Ascending aorta (tissue), 2 donors: ENCODE data around the gene C1orf167. TPM values are rescaled to one million over a fixed set of nuclear protein-coding genes. Genes with fewer than 3 reads are reported as not detected.

Experiments
- DNase-seq, 2 donors: peaks; one replicate each; pipeline ENCODE4 v3.0.0-alpha.2; 2019; ENCODE audit warnings: low spot score in 2 of 2
- H3K27ac ChIP-seq, 2 donors: fragments of 200-600 bp; sonication (generic); one replicate each; pipeline ENCODE4 v1.5.1; 2016 to 2017; ENCODE audit warnings: mild to moderate bottlenecking in 1 of 2
- H3K27me3 ChIP-seq: fragments of 200-600 bp; sonication (generic); one replicate; pipeline ENCODE4 v1.5.1; 2017
- H3K36me3 ChIP-seq, 2 donors: fragments of 200-600 bp; sonication (generic); one replicate each; pipeline ENCODE4 v1.5.1; 2016
- H3K4me1 ChIP-seq, 2 donors: fragments of 200-600 bp; sonication (generic); one replicate each; pipeline ENCODE4 v1.5.1; 2016 to 2017; ENCODE audit warnings: mild to moderate bottlenecking in 1 of 2
- H3K4me3 ChIP-seq, 2 donors: fragments of 200-600 bp; sonication (generic); one replicate each; pipeline ENCODE4 v1.5.1; 2016 to 2017; ENCODE audit warnings: mild to moderate bottlenecking in 1 of 2
- H3K9me3 ChIP-seq, 2 donors: fragments of 200-600 bp; sonication (generic); one replicate each; pipeline ENCODE4 v1.5.1; 2016
- CTCF ChIP-seq, 3 experiments: fragments of 200-600 bp in 2 of 3; fragments of 450-650 bp in 1 of 3; sonication (generic) in 2 of 3; IDR thresholded peaks; one replicate each; pipeline ENCODE4 v1.5.1; 2016 to 2019; ENCODE audit warnings: antibody characterized with exemption in 3 of 3, mild to moderate bottlenecking in 1 of 3, moderate library complexity in 1 of 3
- intact Hi-C: fragments of 100-400 bp; cut with DNase I; formaldehyde crosslinking; loops from one replicate; pipeline ENCODE4 v1.15.1; 2023
- total RNA-seq: library from RNA; depleted of rRNA; stranded (reverse); fragments of >200 nt; gene quantifications from one replicate; pipeline ENCODE4 v1.1.0, GENCODE V29; 2016

Gene C1orf167
- total RNA-seq, 1 donor from 2014 or later: not detected

GRCh38 chr1:11806307-11806936 lies 44.4 kb downstream of the C1orf167 start:
- no peak for TF ChIP-seq CTCF (IDR thresholded peaks at IDR 0.05)
- H3K4me3 ChIP-seq: peak overlapping the region; percentile 85
- peaks cover 11 to 26% of the 10 kb centered on the region in 2 donors for H3K4me1 ChIP-seq
- intact Hi-C loops: loop anchor here (1.0 to 5.0 kb wide), 3 partner anchors 70 to 174 kb away; partner anchors contain the start of genes AGTRAP, FBXO2, FBXO44 and MFN2
- H3K27ac ChIP-seq: peak overlapping the region; percentile 97 to 99
- peaks cover 3 to 15% of the 10 kb centered on the region in 2 donors for H3K36me3 ChIP-seq
- no peaks in the 10 kb centered on the region for H3K27me3 ChIP-seq
- no peaks in the 10 kb centered on the region for H3K9me3 ChIP-seq
- DNase-seq: no peak

GRCh38 chr1:11807133-11807532 lies 45.1 kb downstream of the C1orf167 start:
- Histone ChIP-seq H3K27ac (peak overlapping the region; percentile 97 to 99), H3K9me3 (no peaks in the 10 kb centered on the region), H3K27me3 (no peaks in the 10 kb centered on the region), H3K4me3 (peak overlapping the region; percentile 85), H3K36me3 (peaks cover 7 to 22% of the 10 kb centered on the region in 2 donors), H3K4me1 (peaks cover 11 to 25% of the 10 kb centered on the region in 2 donors)
- no peak for DNase-seq
- TF ChIP-seq CTCF (IDR thresholded peaks at IDR 0.05): no peak
- intact Hi-C loops: loop anchor here (5.0 kb wide), 1 partner anchor 155 kb away; the partner anchor contains the start of genes FBXO2 and FBXO44

- Histone ChIP-seq H3K27me3 (no peaks in the 10 kb centered on the region), H3K9me3 (no peaks in the 10 kb centered on the region), H3K27ac (no peak overlapping the region), H3K4me3 (no peak overlapping the region), H3K36me3 (peaks cover 32 to 62% of the 10 kb centered on the region in 2 donors), H3K4me1 (no peaks in the 10 kb centered on the region)
- intact Hi-C loops: no loop called here
- no peak for DNase-seq
- TF ChIP-seq CTCF (IDR thresholded peaks at IDR 0.05): no peak
Observed at GRCh38 chr1:11813021-11813420, 51.0 kb downstream of the C1orf167 start.

GRCh38 chr1:11817192-11817591 lies 55.2 kb downstream of the C1orf167 start:
- intact Hi-C loops: no loop called here
- Histone ChIP-seq H3K36me3 (peaks cover 56 to 64% of the 10 kb centered on the region in 2 donors), H3K27me3 (no peaks in the 10 kb centered on the region), H3K27ac (no peak overlapping the region), H3K9me3 (no peaks in the 10 kb centered on the region), H3K4me3 (no peak overlapping the region), H3K4me1 (no peaks in the 10 kb centered on the region)
- TF ChIP-seq CTCF (IDR thresholded peaks at IDR 0.05): no peak
- no peak for DNase-seq

GRCh38 chr1:11822091-11822490 lies 60.1 kb downstream of the C1orf167 start:
- H3K27ac ChIP-seq: no peak overlapping the region
- TF ChIP-seq CTCF (IDR thresholded peaks at IDR 0.05): no peak
- intact Hi-C loops: no loop called here
- no peak for DNase-seq
- H3K4me1 ChIP-seq: no peaks in the 10 kb centered on the region
- H3K36me3 ChIP-seq: peaks cover 72 to 81% of the 10 kb centered on the region in 2 donors
- H3K27me3 ChIP-seq: no peaks in the 10 kb centered on the region
- H3K9me3 ChIP-seq: no peaks in the 10 kb centered on the region
- no peak overlapping the region for H3K4me3 ChIP-seq
